Pulmonary artery endothelial cell (primary cell): ENCODE data around the gene TUSC2. TPM values are rescaled to one million over a fixed set of nuclear protein-coding genes. Genes with fewer than 3 reads are reported as not detected.
"Not testable (repeated sequence)": the region's sequence is repeated elsewhere in the genome, so short reads cannot be mapped to it uniquely, and the experiment has no call there.

Experiments used
- DNase-seq: peaks from one replicate; pipeline ENCODE4 v3.0.0-alpha.2; 2011; ENCODE audit warnings: low read depth, low spot score
- total RNA-seq: library from RNA; depleted of rRNA; stranded (reverse); fragments of >200 nt; gene quantifications from 2 replicates; pipeline ENCODE4 v1.2.3, GENCODE V29; 2014

Gene TUSC2
- total RNA-seq, 1 donor from 2014 or later: 36.5 TPM

- no peak for DNase-seq
Observed at GRCh38 chr3:50318615-50319014, 9.4 kb downstream of the TUSC2 start.

- no peak for DNase-seq
Observed at GRCh38 chr3:50318163-50318562, 9.9 kb downstream of the TUSC2 start.

- DNase-seq: no peak
Observed at GRCh38 chr3:50317300-50317699, 10.7 kb downstream of the TUSC2 start.

- DNase-seq: no peak
Observed at GRCh38 chr3:50316657-50317242, 11.3 kb downstream of the TUSC2 start.

- DNase-seq: no peak
Observed at GRCh38 chr3:50314816-50315215, 13.2 kb downstream of the TUSC2 start.

- DNase-seq: no peak
Observed at GRCh38 chr3:50314342-50314741, 13.7 kb downstream of the TUSC2 start.

- DNase-seq: not testable (repeated sequence)
Observed at GRCh38 chr3:50312041-50312440, 16.0 kb downstream of the TUSC2 start.

GRCh38 chr3:50304601-50305000, 23.4 kb downstream of the TUSC2 start:
- no peak for DNase-seq

GRCh38 chr3:50303013-50303815, 24.8 kb downstream of the TUSC2 start, which contains the start of gene HYAL1:
TSS of gene HYAL1 (minus strand) at chr3:50303574. CDS start at chr3:50302956, 618 bp downstream.
- DNase-seq: no peak

- DNase-seq: no peak
Observed at GRCh38 chr3:50302095-50303012, 25.7 kb downstream of the TUSC2 start.

GRCh38 chr3:50300681-50301254, 27.3 kb downstream of the TUSC2 start:
- no peak for DNase-seq

GRCh38 chr3:50299929-50300680, 27.9 kb downstream of the TUSC2 start:
- DNase-seq: no peak

- no peak for DNase-seq
Observed at GRCh38 chr3:50299638-50299928, 28.4 kb downstream of the TUSC2 start.

- DNase-seq: peak; percentile 98
Observed at GRCh38 chr3:50298836-50299637, 29.0 kb downstream of the TUSC2 start, which contains the start of the genes HYAL3 and NAA80. TSS of gene HYAL3 (minus strand) at chr3:50299405. CDS start at chr3:50295602, 3,803 bp downstream. TSS of gene NAA80 (minus strand) at chr3:50299405. CDS start at chr3:50297463, 1,942 bp downstream.

- DNase-seq: no peak
Observed at GRCh38 chr3:50297896-50298725, 29.9 kb downstream of the TUSC2 start.

GRCh38 chr3:50297384-50297775, 30.6 kb downstream of the TUSC2 start:
- no peak for DNase-seq

- no peak for DNase-seq
Observed at GRCh38 chr3:50296721-50297383, 31.2 kb downstream of the TUSC2 start.
